ENCODE measurements around the gene SHANK3.

SHANK3 gene

DNA sequence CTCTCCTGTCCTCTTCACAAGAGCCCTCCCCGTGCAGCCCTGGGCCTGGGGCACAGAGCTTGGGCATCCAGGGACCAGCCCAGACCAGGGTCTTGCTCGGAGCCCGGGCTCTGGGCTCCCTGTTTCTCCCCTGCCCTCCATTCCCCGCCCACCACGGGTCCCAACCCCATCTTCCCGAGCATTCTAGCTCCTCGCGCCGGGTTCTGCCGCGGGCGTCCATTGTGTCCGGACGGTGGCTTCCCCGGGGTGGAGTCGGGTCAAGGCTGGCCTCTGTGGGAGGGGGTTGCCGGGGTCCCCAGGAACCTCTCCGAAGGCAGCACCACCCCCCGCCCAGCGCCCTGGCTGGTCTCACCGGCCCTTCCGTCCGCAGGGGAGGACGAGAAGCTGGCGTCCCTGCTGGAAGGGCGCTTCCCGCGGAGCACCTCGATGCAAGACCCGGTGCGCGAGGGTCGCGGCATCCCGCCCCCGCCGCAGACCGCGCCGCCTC lies 47.2 kb downstream of the SHANK3 start:
- TF ChIP-seq TAF1 (IDR thresholded peaks at IDR 0.05; ENCODE audit: borderline replicate concordance, insufficient read depth, low read length) (no peak), FOXP2 (optimal IDR thresholded peaks at IDR 0.05; ENCODE audit: borderline replicate concordance, extremely low read depth, extremely low read length, insufficient read depth) (no peak), POLR2AphosphoS5 (IDR thresholded peaks at IDR 0.05; ENCODE audit: low read depth, low read length) (no peak), SIN3A (IDR thresholded peaks at IDR 0.05; ENCODE audit: borderline replicate concordance, insufficient read depth, low read length) (no peak)
- TF ChIP-seq, protein P1, sequence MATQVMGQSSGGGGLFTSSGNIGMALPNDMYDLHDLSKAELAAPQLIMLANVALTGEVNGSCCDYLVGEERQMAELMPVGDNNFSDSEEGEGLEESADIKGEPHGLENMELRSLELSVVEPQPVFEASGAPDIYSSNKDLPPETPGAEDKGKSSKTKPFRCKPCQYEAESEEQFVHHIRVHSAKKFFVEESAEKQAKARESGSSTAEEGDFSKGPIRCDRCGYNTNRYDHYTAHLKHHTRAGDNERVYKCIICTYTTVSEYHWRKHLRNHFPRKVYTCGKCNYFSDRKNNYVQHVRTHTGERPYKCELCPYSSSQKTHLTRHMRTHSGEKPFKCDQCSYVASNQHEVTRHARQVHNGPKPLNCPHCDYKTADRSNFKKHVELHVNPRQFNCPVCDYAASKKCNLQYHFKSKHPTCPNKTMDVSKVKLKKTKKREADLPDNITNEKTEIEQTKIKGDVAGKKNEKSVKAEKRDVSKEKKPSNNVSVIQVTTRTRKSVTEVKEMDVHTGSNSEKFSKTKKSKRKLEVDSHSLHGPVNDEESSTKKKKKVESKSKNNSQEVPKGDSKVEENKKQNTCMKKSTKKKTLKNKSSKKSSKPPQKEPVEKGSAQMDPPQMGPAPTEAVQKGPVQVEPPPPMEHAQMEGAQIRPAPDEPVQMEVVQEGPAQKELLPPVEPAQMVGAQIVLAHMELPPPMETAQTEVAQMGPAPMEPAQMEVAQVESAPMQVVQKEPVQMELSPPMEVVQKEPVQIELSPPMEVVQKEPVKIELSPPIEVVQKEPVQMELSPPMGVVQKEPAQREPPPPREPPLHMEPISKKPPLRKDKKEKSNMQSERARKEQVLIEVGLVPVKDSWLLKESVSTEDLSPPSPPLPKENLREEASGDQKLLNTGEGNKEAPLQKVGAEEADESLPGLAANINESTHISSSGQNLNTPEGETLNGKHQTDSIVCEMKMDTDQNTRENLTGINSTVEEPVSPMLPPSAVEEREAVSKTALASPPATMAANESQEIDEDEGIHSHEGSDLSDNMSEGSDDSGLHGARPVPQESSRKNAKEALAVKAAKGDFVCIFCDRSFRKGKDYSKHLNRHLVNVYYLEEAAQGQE (IDR thresholded peaks at IDR 0.05; ENCODE audit: insufficient read depth in 1 of 2, low read depth in 2 of 2, low read length in 2 of 2): no peak

DNA sequence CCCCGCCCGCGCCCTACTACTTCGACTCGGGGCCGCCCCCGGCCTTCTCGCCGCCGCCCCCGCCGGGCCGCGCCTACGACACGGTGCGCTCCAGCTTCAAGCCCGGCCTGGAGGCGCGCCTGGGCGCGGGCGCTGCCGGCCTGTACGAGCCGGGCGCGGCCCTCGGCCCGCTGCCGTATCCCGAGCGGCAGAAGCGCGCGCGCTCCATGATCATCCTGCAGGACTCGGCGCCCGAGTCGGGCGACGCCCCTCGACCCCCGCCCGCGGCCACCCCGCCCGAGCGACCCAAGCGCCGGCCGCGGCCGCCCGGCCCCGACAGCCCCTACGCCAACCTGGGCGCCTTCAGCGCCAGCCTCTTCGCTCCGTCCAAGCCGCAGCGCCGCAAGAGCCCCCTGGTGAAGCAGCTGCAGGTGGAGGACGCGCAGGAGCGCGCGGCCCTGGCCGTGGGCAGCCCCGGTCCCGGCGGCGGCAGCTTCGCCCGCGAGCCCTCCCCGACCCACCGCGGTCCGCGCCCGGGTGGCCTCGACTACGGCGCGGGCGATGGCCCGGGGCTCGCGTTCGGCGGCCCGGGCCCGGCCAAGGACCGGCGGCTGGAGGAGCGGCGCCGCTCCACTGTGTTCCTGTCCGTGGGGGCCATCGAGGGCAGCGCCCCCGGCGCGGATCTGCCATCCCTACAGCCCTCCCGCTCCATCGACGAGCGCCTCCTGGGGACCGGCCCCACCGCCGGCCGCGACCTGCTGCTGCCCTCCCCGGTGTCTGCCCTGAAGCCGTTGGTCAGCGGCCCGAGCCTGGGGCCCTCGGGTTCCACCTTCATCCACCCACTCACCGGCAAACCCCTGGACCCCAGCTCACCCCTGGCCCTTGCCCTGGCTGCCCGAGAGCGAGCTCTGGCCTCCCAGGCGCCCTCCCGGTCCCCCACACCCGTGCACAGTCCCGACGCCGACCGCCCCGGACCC lies 48.0 kb downstream of the SHANK3 start:
- TF ChIP-seq POLR2AphosphoS5 (IDR thresholded peaks at IDR 0.05; ENCODE audit: low read depth, low read length) (no peak), SIN3A (IDR thresholded peaks at IDR 0.05; ENCODE audit: borderline replicate concordance, insufficient read depth, low read length) (no peak), FOXP2 (optimal IDR thresholded peaks at IDR 0.05; ENCODE audit: borderline replicate concordance, extremely low read depth, extremely low read length, insufficient read depth) (no peak), TAF1 (IDR thresholded peaks at IDR 0.05; ENCODE audit: borderline replicate concordance, insufficient read depth, low read length) (no peak)
- TF ChIP-seq, protein P1 (IDR thresholded peaks at IDR 0.05; ENCODE audit: insufficient read depth in 1 of 2, low read depth in 2 of 2, low read length in 2 of 2): no peak

DNA sequence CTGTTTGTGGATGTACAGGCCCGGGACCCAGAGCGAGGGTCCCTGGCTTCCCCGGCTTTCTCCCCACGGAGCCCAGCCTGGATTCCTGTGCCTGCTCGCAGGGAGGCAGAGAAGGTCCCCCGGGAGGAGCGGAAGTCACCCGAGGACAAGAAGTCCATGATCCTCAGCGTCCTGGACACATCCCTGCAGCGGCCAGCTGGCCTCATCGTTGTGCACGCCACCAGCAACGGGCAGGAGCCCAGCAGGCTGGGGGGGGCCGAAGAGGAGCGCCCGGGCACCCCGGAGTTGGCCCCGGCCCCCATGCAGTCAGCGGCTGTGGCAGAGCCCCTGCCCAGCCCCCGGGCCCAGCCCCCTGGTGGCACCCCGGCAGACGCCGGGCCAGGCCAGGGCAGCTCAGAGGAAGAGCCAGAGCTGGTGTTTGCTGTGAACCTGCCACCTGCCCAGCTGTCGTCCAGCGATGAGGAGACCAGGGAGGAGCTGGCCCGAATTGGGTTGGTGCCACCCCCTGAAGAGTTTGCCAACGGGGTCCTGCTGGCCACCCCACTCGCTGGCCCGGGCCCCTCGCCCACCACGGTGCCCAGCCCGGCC lies 48.7 kb downstream of the SHANK3 start:
- no peak for TF ChIP-seq POLR2AphosphoS5 (IDR thresholded peaks at IDR 0.05; ENCODE audit: low read depth, low read length)
- no peak for TF ChIP-seq FOXP2 (optimal IDR thresholded peaks at IDR 0.05; ENCODE audit: borderline replicate concordance, extremely low read depth, extremely low read length, insufficient read depth)
- no peak for TF ChIP-seq SIN3A (IDR thresholded peaks at IDR 0.05; ENCODE audit: borderline replicate concordance, insufficient read depth, low read length)
- no peak for TF ChIP-seq TAF1 (IDR thresholded peaks at IDR 0.05; ENCODE audit: borderline replicate concordance, insufficient read depth, low read length)

DNA sequence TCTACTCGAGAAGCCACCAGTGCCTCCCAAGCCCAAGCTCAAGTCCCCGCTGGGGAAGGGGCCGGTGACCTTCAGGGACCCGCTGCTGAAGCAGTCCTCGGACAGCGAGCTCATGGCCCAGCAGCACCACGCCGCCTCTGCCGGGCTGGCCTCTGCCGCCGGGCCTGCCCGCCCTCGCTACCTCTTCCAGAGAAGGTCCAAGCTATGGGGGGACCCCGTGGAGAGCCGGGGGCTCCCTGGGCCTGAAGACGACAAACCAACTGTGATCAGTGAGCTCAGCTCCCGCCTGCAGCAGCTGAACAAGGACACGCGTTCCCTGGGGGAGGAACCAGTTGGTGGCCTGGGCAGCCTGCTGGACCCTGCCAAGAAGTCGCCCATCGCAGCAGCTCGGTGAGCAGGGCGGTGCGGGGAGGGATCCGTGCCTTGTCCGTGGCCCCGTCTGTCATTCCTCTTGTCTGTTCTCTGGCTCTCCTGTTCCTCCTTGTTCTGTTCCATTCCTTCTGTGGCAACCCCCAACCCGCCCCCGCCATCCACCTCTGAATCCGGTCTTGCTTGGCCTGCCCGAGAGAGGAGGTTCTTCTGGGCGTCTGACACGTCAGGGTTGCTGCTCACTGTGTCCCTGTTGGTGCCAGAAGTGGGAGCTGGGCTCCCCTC lies 49.6 kb downstream of the SHANK3 start:
- TF ChIP-seq TAF1 (IDR thresholded peaks at IDR 0.05; ENCODE audit: borderline replicate concordance, insufficient read depth, low read length) (no peak), SIN3A (IDR thresholded peaks at IDR 0.05; ENCODE audit: borderline replicate concordance, insufficient read depth, low read length) (no peak), POLR2AphosphoS5 (IDR thresholded peaks at IDR 0.05; ENCODE audit: low read depth, low read length) (no peak), FOXP2 (optimal IDR thresholded peaks at IDR 0.05; ENCODE audit: borderline replicate concordance, extremely low read depth, extremely low read length, insufficient read depth) (no peak)
- TF ChIP-seq, protein P1 (IDR thresholded peaks at IDR 0.05; ENCODE audit: insufficient read depth in 1 of 2, low read depth in 2 of 2, low read length in 2 of 2): no peak
